Fibroblast of skin of left quadriceps (primary cell): ENCODE measurements around the gene COL6A1.
"Not testable (repeated sequence)": the region's sequence is repeated elsewhere in the genome, so short reads cannot be mapped to it uniquely, and the experiment has no call there.

Experiments
- DNase-seq, 2 experiments: peaks; one replicate each; pipeline ENCODE4 v3.0.0-alpha.2; 2013; ENCODE audit warnings: low read depth in 2 of 2

COL6A1 gene

DNA sequence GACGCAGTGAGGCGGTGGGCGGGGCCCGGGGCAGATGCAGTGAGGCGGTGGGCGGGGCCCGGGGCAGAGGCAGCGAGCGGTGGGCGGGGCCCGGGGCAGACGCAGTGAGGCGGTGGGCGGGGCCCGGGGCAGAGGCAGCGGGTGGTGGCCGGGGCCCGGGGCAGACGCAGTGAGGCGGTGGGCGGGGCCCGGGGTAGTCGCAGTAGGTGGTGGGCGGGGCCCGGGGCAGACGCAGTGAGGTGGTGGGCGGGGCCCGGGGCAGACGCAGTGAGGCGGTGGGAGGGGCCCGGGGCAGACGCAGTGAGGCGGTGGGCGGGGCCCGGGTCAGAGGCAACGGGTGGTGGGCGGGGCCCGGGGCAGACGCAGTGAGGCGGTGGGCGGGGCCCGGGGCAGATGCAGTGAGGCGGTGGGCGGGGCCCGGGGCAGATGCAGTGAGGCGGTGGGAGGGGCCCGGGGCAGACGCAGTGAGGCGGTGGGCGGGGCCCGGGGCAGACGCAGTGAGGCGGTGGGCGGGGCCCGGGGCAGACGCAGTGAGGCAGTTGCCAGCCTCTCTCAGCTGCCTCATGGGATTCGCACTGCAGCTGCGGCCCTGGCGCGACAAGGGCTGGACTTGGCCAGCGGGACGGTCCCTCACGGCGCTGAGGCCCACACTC, 24.4 kb downstream of the COL6A1 start:
- not testable (repeated sequence) for DNase-seq

- DNase-seq, result no peak
Observed at GRCh38 chr21:46006547-46007491, 25.2 kb downstream of the COL6A1 start.

DNA sequence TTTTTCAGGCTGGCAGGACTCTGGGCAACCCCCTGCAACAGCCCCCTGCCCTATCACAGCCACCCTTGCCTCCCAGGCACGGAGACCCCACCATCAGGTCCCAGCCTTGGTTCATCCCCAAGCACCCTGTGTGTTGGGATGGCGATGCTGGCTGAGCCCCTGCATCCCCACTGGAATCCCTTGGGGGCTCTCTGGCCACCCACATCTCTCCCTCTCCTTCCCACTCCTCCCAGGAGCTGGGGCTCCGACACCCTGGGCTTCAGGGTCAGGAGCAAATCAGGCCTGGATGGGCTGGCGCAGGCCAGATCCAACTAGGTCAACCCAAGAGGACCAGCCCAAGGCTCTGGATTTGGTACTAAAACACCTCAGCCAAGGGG, 25.9 kb downstream of the COL6A1 start:
- DNase-seq, result no peak

DNA sequence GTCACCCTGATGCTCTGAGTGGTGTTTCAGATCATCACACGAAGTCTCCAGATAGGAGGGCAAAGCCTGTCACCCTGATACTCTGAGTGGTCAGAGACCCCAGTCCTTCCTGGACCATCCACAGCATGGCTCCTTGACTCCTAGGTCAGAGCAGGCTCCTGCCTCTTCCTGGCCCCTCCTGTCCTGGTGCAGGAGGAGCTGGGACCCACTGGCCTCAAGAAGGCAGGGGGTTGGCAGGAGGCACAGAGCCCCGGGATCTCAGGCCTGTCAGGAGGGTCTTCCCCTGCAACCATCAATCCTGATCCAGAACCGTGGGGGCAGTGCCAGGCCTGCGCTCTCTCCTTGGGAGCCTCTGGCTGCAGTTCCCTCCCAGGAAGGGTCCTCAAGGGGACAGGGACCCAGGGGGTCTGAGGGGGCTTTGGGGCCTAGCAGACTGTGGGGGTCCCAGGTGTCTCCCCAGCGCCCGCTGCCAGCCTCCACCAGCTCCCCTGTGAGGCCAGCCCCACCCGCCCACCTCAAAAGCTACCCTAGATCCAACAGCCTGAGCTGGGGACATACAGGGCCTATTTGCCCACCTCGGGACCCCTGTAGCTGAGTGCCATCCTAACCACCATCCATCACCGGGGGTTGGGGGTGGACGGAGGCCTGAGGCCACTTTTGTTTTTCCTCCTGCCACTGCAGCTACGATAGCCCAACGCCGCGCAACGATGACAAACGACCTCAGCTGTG, 27.5 kb downstream of the COL6A1 start:
- no peak for DNase-seq

DNA sequence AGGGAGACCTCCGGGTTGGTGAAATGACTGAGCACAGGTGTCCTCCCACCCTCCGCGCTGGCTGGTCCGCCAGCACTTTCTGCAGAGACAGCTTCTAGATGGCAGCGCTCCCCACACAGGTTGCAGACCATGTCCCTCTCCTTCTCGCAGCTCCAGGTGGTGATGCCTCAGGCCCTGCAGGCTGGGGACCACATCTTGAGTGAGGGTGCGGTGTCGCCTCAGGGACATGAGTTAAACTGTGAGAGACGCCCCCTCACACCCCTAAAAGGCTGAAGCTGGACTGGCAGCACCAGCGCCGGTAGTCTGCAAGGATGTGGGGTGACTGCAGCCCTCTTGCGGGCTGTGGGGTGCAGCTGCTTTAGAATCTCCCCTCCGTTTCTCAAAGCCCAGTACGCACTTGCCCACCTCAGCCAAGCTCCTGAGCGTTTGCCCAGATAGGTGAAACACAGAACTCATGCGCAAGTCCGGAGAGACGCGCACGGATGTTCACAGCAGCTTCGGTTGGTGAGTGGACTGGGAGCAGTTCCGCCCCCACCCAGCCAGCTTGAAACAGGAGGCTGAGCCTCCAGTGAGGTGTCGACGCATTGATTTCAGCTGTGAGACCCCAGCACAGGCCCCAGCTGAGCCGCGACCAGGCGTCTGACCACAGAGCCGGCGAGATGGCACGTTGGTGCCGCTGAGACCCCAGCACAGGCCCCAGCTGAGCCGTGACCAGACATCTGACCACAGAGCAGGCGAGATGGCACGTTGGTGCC, 28.6 kb downstream of the COL6A1 start:
- no peak for DNase-seq

- no peak for DNase-seq
Observed at GRCh38 chr21:46011267-46011967, 29.8 kb downstream of the COL6A1 start.

DNA sequence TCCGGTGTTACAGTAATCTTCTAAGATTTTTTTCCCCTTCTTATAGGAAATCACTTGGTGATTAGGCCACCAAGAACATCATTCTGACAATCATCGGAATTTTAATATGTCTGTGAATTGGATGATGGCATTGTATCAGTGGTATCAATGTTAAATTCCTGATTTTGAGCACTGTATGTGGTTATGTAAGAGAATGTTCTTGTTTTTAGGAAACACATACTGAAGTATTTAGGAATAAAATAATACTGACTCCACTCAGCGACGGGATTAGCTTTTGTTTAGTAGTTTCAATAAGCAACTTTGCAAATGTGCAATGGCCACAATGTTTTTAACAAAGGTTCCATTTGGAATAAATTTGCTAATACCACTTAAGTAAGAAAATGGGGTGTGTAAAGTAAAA, 30.6 kb downstream of the COL6A1 start:
- no peak for DNase-seq

DNA sequence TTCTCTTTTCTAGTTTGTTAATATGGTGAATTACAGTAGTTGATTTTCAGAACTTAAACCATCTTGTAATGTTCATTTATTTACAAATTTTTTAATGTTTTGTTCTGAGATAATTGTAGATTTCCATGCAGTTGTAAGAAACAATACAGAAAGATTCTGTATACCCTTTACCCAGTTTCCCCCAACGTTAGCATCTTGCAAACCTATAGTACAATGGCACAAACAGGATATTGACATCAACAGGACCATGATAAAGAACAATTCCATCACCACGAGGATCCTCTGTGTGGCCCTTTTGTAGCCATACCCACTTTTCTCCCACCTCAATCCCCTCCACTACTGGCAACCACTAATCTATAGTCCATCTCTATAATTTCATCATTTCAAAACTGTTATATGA, 33.3 kb downstream of the COL6A1 start:
- DNase-seq, result no peak

- no peak for DNase-seq
Observed at GRCh38 chr21:46017148-46017547, 35.6 kb downstream of the COL6A1 start.

GRCh38 chr21:46017695-46018094, 36.1 kb downstream of the COL6A1 start:
- DNase-seq, result no peak

DNA sequence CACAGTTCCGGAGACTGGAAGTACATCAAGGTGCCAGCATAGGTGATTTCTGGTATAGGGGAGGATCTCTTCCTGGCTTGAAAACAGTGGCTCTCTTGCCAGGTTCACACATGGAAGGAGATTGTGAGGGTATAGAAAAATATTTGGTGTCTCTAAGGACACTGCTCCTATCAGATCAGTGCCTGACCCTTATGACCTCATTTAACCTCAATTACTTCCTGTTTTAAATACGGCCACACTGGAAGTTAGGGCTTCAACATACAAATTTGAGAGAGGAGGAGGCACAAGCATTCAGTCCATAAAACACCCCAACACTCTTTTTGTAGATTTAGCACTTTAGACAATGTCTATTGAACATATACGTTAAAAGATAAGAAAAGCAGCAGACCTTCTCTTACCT, 37.0 kb downstream of the COL6A1 start:
- DNase-seq, result no peak

- DNase-seq, result no peak
Observed at GRCh38 chr21:46020581-46020980, 39.0 kb downstream of the COL6A1 start.

DNA sequence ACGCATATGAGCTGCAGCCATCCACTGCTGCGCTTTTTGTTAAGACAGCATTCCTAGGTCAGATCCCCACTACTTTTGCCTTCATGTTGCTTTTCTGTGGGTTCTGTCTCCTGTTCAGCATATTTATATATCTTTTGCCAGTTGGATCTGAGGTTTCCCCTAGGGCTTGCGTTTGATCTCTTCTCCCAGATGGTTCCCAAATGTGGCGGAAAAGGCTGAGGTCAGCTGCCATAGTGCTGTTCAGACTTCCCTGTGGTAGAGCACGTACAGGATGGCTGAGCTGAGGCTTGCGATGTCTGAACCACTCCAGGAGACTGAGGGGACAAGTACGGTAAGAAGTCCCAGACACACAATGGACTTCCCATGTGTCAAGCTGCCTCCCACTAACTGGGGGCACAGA, 39.8 kb downstream of the COL6A1 start:
- no peak for DNase-seq

GRCh38 chr21:46021978-46022544, 40.5 kb downstream of the COL6A1 start:
- DNase-seq, result no peak

GRCh38 chr21:46022551-46023525, 41.3 kb downstream of the COL6A1 start:
- no peak for DNase-seq

GRCh38 chr21:46023555-46023954, 42.0 kb downstream of the COL6A1 start:
- DNase-seq, result no peak

- no peak for DNase-seq
Observed at GRCh38 chr21:46024141-46024540, 42.6 kb downstream of the COL6A1 start.

GRCh38 chr21:46025113-46025770, 43.7 kb downstream of the COL6A1 start:
- peak; percentile 79 for DNase-seq
